ENCODE measurements around the gene KCNB1.

DNA sequence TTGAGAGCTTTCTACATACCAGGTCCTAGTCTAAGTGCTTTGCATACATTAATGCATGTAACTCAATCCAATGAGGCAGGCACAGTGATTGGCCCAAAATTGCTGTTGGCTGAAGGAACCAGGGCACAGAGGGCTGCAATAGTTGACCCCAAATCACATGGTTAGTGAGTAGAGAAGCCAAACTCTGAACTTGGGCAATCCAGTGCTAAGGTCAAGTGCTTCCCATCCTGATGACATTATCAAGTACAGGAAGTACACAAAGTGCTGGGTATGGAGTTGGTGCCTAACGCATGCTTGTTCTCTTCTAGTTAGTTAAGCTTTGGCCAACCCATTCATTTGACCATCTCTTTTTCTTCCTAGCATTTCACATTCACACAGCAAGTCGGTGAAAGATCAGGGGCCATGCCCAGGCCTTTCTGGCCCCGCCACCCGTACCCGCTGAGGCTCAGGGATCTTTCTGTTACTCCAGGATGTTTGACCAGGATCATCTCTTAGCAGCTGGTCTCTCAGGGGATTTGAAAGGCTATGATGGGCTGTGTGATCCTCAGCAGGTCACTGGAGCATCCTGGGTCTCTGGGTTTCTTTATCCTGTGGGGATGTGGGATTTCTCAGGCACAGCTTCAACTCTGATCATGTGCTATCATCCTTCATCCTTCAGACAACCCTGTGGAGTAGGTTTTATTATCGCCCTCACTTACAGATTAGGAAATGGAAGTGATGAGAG, 7.0 kb downstream of the KCNB1 start:
- no peak for TF ChIP-seq SUZ12 (IDR thresholded peaks at IDR 0.05; ENCODE audit: extremely low read depth, insufficient read depth, insufficient read length)
- TF ChIP-seq YY1 (IDR thresholded peaks at IDR 0.05; ENCODE audit: insufficient read depth, insufficient read length): no peak
- no peak for TF ChIP-seq ZNF274 (IDR thresholded peaks at IDR 0.05; ENCODE audit: low read depth, low read length)

All from NT2/D1 (cell line).